Endothelial cell of umbilical vein (primary cell): ENCODE results near the gene PNPLA1. TPM values are rescaled to one million over a fixed set of nuclear protein-coding genes. Genes with fewer than 3 reads are reported as not detected.

Experiments used
- BruUV-seq: library from RNA; stranded (reverse); fragments of 400-500 nt; replicated peaks from 2 replicates; lab custom pipeline; 2021; lab: Mats Ljungman, UMichigan
- CTCF ChIA-PET: fragments of 300-600, 350-600 bp; sonication (Branson Sonifier 250); formaldehyde crosslinking; loops from one replicate; lab custom pipeline; 2021; ENCODE audit warnings: antibody characterized with exemption, inconsistent platforms; lab: Charles Lee
- POLR2A ChIA-PET: fragments of 300-600, 350-600 bp; sonication (Branson Sonifier 250); formaldehyde crosslinking; loops from one replicate; lab custom pipeline; 2021; ENCODE audit warnings: antibody characterized with exemption, inconsistent platforms; lab: Charles Lee
- DNase-seq: peaks from one replicate; pipeline ENCODE4 v3.0.0-alpha.2; 2011; ENCODE audit warnings: low read depth, low spot score
- FAIRE-seq: peaks from 2 replicates; lab custom pipeline; 2011; peaks lifted over from hg19 to GRCh38; lab: Jason Lieb, UNC
- H2AFZ ChIP-seq: 2 replicates; pipeline ENCODE4 v1.6.0; 2012; ENCODE audit warnings: low read depth, low read length, control low read depth, inconsistent platforms
- H3K27ac ChIP-seq: 2 replicates; pipeline ENCODE4 v1.5.1; 2011; ENCODE audit warnings: low read depth, mild to moderate bottlenecking, control low read depth, low read length, moderate library complexity; ENCODE audit not compliant: insufficient read depth
- H3K27me3 ChIP-seq, 2 experiments: 2 replicates each; pipeline versions ENCODE4 v1.6.0 to v1.6.1; 2011; ENCODE audit warnings: low read length in 2 of 2, mixed read lengths in 1 of 2; ENCODE audit not compliant: control insufficient read depth in 2 of 2, insufficient read depth in 2 of 2
- H3K36me3 ChIP-seq, 2 experiments: 2 replicates in 1 of 2; 3 replicates in 1 of 2; pipeline ENCODE4 v1.5.1; 2011; ENCODE audit warnings: low read length in 2 of 2, mild to moderate bottlenecking in 1 of 2, moderate library complexity in 1 of 2; ENCODE audit not compliant: control insufficient read depth in 2 of 2, insufficient read depth in 2 of 2; ENCODE audit errors: extremely low read depth in 1 of 2
- H3K4me1 ChIP-seq: 3 replicates; pipeline ENCODE4 v1.5.1; 2011; ENCODE audit warnings: mild to moderate bottlenecking, low read length; ENCODE audit not compliant: control insufficient read depth, insufficient read depth; ENCODE audit errors: extremely low read depth
- H3K4me2 ChIP-seq: 2 replicates; pipeline ENCODE4 v1.6.1; 2011; ENCODE audit warnings: low read length, control low read depth, mixed read lengths; ENCODE audit not compliant: insufficient read depth
- H3K4me3 ChIP-seq, 3 experiments: fragments of 200-600 bp in 1 of 3; sonication (generic), shearing (Covaris generic) in 1 of 3; replicated peaks in 1 of 3; 2 replicates each; pipeline ENCODE4 v1.5.1; 2011 to 2016; ENCODE audit warnings: control low read depth in 3 of 3, low read length in 3 of 3, mild to moderate bottlenecking in 2 of 3, inconsistent platforms in 1 of 3, low read depth in 1 of 3, moderate library complexity in 1 of 3; ENCODE audit not compliant: insufficient read depth in 1 of 3
- H3K79me2 ChIP-seq: 2 replicates; pipeline ENCODE4 v1.6.0; 2012; ENCODE audit warnings: low read length, inconsistent platforms; ENCODE audit not compliant: control insufficient read depth, insufficient read depth
- H3K9ac ChIP-seq: replicated peaks from 2 replicates; pipeline ENCODE3; 2011; ENCODE audit warnings: low read length, control low read depth; ENCODE audit not compliant: insufficient read depth; ENCODE audit errors: extremely low read depth
- H3K9me1 ChIP-seq: replicated peaks from 3 replicates; pipeline ENCODE4 v1.6.0; 2011; ENCODE audit warnings: mild to moderate bottlenecking, low read length; ENCODE audit not compliant: control insufficient read depth, insufficient read depth; ENCODE audit errors: extremely low read depth
- H3K9me3 ChIP-seq: replicated peaks from 2 replicates; pipeline ENCODE4 v1.5.1; 2012; ENCODE audit warnings: low read length, inconsistent platforms; ENCODE audit not compliant: control insufficient read depth, insufficient read depth
- H4K20me1 ChIP-seq: replicated peaks from 2 replicates; pipeline ENCODE3; 2011; ENCODE audit warnings: mild to moderate bottlenecking, low read length; ENCODE audit not compliant: control insufficient read depth, insufficient read depth; ENCODE audit errors: extremely low read depth
- EZH2 ChIP-seq: IDR thresholded peaks from 2 replicates; pipeline ENCODE4 v1.6.1; 2012; ENCODE audit warnings: borderline replicate concordance, low read depth, mild to moderate bottlenecking, moderate library complexity, low read length, inconsistent platforms; ENCODE audit not compliant: severe bottlenecking
- FOS ChIP-seq: IDR thresholded peaks from 2 replicates; pipeline ENCODE4 v1.6.1; 2011; ENCODE audit warnings: mild to moderate bottlenecking, low read length, moderate library complexity, borderline replicate concordance; ENCODE audit not compliant: insufficient read depth
- GATA2 ChIP-seq: IDR thresholded peaks from 2 replicates; pipeline ENCODE4 v1.7.0; 2011; ENCODE audit warnings: low read depth, mild to moderate bottlenecking, moderate library complexity, mixed read lengths, low read length; ENCODE audit not compliant: insufficient read length, insufficient read depth
- JUN ChIP-seq: IDR thresholded peaks from 2 replicates; pipeline ENCODE4 v1.6.1; 2011; ENCODE audit warnings: borderline replicate concordance, low read depth; ENCODE audit not compliant: insufficient read length, insufficient read depth
- MYC ChIP-seq: IDR thresholded peaks from one replicate; pipeline ENCODE4 v1.6.1; 2011; ENCODE audit warnings: mild to moderate bottlenecking, low read depth, low read length
- POLR2A ChIP-seq: IDR thresholded peaks from 2 replicates; pipeline ENCODE4 v1.6.1; 2012; ENCODE audit warnings: low read depth, mild to moderate bottlenecking, control low read depth, low read length
- POLR2AphosphoS5 ChIP-seq: IDR thresholded peaks from 2 replicates; pipeline ENCODE4 v1.6.1; 2012; ENCODE audit warnings: low read depth, mild to moderate bottlenecking, control low read depth, low read length, moderate library complexity; ENCODE audit not compliant: insufficient read depth
- dilution Hi-C: fragments of 300-500 bp; cut with MboI; formaldehyde crosslinking; loops from one replicate; pipeline ENCODE4 v1.15.0; 2019; ENCODE audit warnings: low sequenced_read_pairs; ENCODE audit not compliant: extremely low pct_ligation_motif_present
- intact Hi-C: fragments of 100-400 bp; cut with micrococcal nuclease; formaldehyde crosslinking; loops from one replicate; pipeline ENCODE4 v1.10.0; 2022
- polyA plus RNA-seq, 4 experiments: library from polyadenylated mRNA; depleted of rRNA in 3 of 4; stranded (reverse) in 3 of 4; unstranded in 1 of 4; fragments of >200 nt; gene quantifications; 2 replicates each; pipeline versions ENCODE4 v1.2.1 to v1.2.3, GENCODE V29; 2011 to 2012; ENCODE audit warnings: missing spikeins in 1 of 4
- total RNA-seq: library from RNA; stranded (reverse); gene quantifications from 2 replicates; pipeline ENCODE4 v1.2.3, GENCODE V29; 2021
- TF ChIP-seq, protein P1 (sequence below), 2 donors: IDR thresholded peaks; 1 replicate in 1 of 2; 2 replicates in 1 of 2; pipeline ENCODE4 v1.5.1; 2011; ENCODE audit warnings: low read length in 2 of 2, mild to moderate bottlenecking in 2 of 2, moderate library complexity in 2 of 2, control low read depth in 1 of 2, inconsistent platforms in 1 of 2, low read depth in 1 of 2; ENCODE audit not compliant: insufficient read depth in 1 of 2; ENCODE audit errors: extremely low read depth in 1 of 2
- TF ChIP-seq, protein P2 (sequence below): IDR thresholded peaks from 2 replicates; pipeline ENCODE4 v1.6.1; 2011; ENCODE audit not compliant: insufficient read depth, insufficient read length

Gene PNPLA1
- total and polyA plus RNA-seq, 2 donors (not counting 3 experiments of a cell fraction or from before 2014, with no cell fraction given), result not detected

- POLR2A ChIA-PET, result no interaction called here
- Histone ChIP-seq H4K20me1 (no peaks in the 10 kb centered on the region), H3K9ac (no peak overlapping the region), H3K36me3 (no peaks in the 10 kb centered on the region), H3K4me2 (no peak overlapping the region), H3K27ac (no peak overlapping the region), H2AFZ (no peak overlapping the region), H3K9me3 (no peaks in the 10 kb centered on the region), H3K9me1 (no peaks in the 10 kb centered on the region), H3K79me2 (no peaks in the 10 kb centered on the region), H3K27me3 (no peaks in the 10 kb centered on the region), H3K4me1 (peaks cover 6% of the 10 kb centered on the region), H3K4me3 (no peak overlapping the region)
- intact Hi-C loops (no loop called here), dilution Hi-C loops (no loop called here)
- TF ChIP-seq POLR2AphosphoS5, result no peak
- TF ChIP-seq, protein P1, sequence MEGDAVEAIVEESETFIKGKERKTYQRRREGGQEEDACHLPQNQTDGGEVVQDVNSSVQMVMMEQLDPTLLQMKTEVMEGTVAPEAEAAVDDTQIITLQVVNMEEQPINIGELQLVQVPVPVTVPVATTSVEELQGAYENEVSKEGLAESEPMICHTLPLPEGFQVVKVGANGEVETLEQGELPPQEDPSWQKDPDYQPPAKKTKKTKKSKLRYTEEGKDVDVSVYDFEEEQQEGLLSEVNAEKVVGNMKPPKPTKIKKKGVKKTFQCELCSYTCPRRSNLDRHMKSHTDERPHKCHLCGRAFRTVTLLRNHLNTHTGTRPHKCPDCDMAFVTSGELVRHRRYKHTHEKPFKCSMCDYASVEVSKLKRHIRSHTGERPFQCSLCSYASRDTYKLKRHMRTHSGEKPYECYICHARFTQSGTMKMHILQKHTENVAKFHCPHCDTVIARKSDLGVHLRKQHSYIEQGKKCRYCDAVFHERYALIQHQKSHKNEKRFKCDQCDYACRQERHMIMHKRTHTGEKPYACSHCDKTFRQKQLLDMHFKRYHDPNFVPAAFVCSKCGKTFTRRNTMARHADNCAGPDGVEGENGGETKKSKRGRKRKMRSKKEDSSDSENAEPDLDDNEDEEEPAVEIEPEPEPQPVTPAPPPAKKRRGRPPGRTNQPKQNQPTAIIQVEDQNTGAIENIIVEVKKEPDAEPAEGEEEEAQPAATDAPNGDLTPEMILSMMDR (IDR thresholded peaks at IDR 0.05; ENCODE audit: extremely low read depth in 1 of 2, insufficient read depth in 1 of 2, low read depth in 1 of 2, low read length in 2 of 2), result no peak
- TF ChIP-seq MYC, result no peak
- TF ChIP-seq POLR2A, result no peak
- no peak for TF ChIP-seq JUN
- TF ChIP-seq GATA2, result no peak
- no peak for TF ChIP-seq FOS
- TF ChIP-seq, protein P2, sequence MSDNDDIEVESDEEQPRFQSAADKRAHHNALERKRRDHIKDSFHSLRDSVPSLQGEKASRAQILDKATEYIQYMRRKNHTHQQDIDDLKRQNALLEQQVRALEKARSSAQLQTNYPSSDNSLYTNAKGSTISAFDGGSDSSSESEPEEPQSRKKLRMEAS, result no peak
- TF ChIP-seq EZH2, result no peak
- no TSS peak for BruUV-seq
- no peak for DNase-seq
- CTCF ChIA-PET, result no interaction called here
- no peak for FAIRE-seq
Measured at GRCh38 chr6:36239774-36240173, 30.1 kb upstream of the PNPLA1 start.
